ENCODE results near the gene CIDEC.
"Not testable (repeated sequence)": the region's sequence is repeated elsewhere in the genome, so short reads cannot be mapped to it uniquely, and the experiment has no call there.

Gene CIDEC

GRCh38 chr3:9852528-9852927 is 27.5 kb downstream of the CIDEC start:
- H3K27me3 ChIP-seq (ENCODE audit: insufficient read depth, low read length, poor library complexity, severe bottlenecking), result no peaks in the 10 kb centered on the region
- H4K20me1 ChIP-seq (ENCODE audit: insufficient read depth, low read length, poor library complexity, severe bottlenecking), result no peaks in the 10 kb centered on the region
- no peak overlapping the region for H3K4me3 ChIP-seq (ENCODE audit: low read length, poor library complexity, severe bottlenecking)
- no peaks in the 10 kb centered on the region for H3K36me3 ChIP-seq (ENCODE audit: insufficient read depth, low read length)
- no peak overlapping the region for H3K9ac ChIP-seq (ENCODE audit: low read depth, low read length, poor library complexity, severe bottlenecking)
- TF ChIP-seq CTCF (conservative IDR thresholded peaks at IDR 0.05; ENCODE audit: low read length) (peak; percentile 32), EZH2phosphoT487 (IDR thresholded peaks at IDR 0.05; ENCODE audit: borderline replicate concordance) (no peak)
- no peaks in the 10 kb centered on the region for H3K9me3 ChIP-seq (ENCODE audit: insufficient read depth, low read depth, low read length)
- H3F3A ChIP-seq (ENCODE audit: low read depth), result no peaks in the 10 kb centered on the region
- H3K4me2 ChIP-seq (ENCODE audit: low read depth, low read length, poor library complexity, severe bottlenecking), result no peak overlapping the region
- no peaks in the 10 kb centered on the region for H3K79me2 ChIP-seq (ENCODE audit: insufficient read depth, low read length)
- H3K9me2 ChIP-seq (replicated peaks; ENCODE audit: low read depth, low read length), result no peaks in the 10 kb centered on the region
- no peaks in the 10 kb centered on the region for H3K4me1 ChIP-seq (ENCODE audit: insufficient read depth, low read length, poor library complexity, severe bottlenecking)
- H2AFZ ChIP-seq (ENCODE audit: low read length), result no peak overlapping the region

- not testable (repeated sequence) for H3K27me3 ChIP-seq (ENCODE audit: insufficient read depth, low read length, poor library complexity, severe bottlenecking); H2AFZ ChIP-seq (ENCODE audit: low read length); H3K79me2 ChIP-seq (ENCODE audit: insufficient read depth, low read length); H4K20me1 ChIP-seq (ENCODE audit: insufficient read depth, low read length, poor library complexity, severe bottlenecking); H3K9me2 ChIP-seq (replicated peaks; ENCODE audit: low read depth, low read length); H3K9me3 ChIP-seq (ENCODE audit: insufficient read depth, low read depth, low read length); H3K4me2 ChIP-seq (ENCODE audit: low read depth, low read length, poor library complexity, severe bottlenecking); H3K4me3 ChIP-seq (ENCODE audit: low read length, poor library complexity, severe bottlenecking); H3F3A ChIP-seq (ENCODE audit: low read depth); H3K9ac ChIP-seq (ENCODE audit: low read depth, low read length, poor library complexity, severe bottlenecking); H3K4me1 ChIP-seq (ENCODE audit: insufficient read depth, low read length, poor library complexity, severe bottlenecking); H3K36me3 ChIP-seq (ENCODE audit: insufficient read depth, low read length)
Observed at GRCh38 chr3:9851926-9852325, 28.1 kb downstream of the CIDEC start.

- not testable (repeated sequence) for H3K4me2 ChIP-seq (ENCODE audit: low read depth, low read length, poor library complexity, severe bottlenecking); H2AFZ ChIP-seq (ENCODE audit: low read length); H3K79me2 ChIP-seq (ENCODE audit: insufficient read depth, low read length); H3K9me3 ChIP-seq (ENCODE audit: insufficient read depth, low read depth, low read length); H4K20me1 ChIP-seq (ENCODE audit: insufficient read depth, low read length, poor library complexity, severe bottlenecking); H3K4me1 ChIP-seq (ENCODE audit: insufficient read depth, low read length, poor library complexity, severe bottlenecking); H3K9me2 ChIP-seq (replicated peaks; ENCODE audit: low read depth, low read length); H3K4me3 ChIP-seq (ENCODE audit: low read length, poor library complexity, severe bottlenecking); H3K9ac ChIP-seq (ENCODE audit: low read depth, low read length, poor library complexity, severe bottlenecking); H3K27me3 ChIP-seq (ENCODE audit: insufficient read depth, low read length, poor library complexity, severe bottlenecking); H3F3A ChIP-seq (ENCODE audit: low read depth); H3K36me3 ChIP-seq (ENCODE audit: insufficient read depth, low read length)
Observed at GRCh38 chr3:9851383-9851782, 28.7 kb downstream of the CIDEC start.

DNA sequence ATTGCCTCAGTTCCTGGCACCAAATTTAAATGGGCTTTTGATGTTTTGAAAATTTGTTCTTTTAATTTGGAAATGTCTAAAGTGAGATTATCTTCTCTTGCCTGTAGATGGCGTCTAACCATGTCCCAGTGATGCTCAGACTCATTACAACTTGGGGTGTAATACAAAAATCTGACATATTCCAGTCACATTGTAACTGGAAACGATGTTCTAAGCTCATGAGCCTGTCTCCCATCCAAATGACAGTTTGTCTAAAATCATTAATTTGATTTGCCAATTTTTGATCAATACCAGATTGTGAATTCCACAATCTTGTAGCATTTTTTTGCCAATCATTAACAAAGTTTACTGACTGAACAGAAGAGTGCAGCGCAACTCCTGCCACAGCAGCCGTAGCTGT is 31.2 kb downstream of the CIDEC start:
- H3K9me3 ChIP-seq (ENCODE audit: insufficient read depth, low read depth, low read length); H3K9me2 ChIP-seq (replicated peaks; ENCODE audit: low read depth, low read length); H3K27me3 ChIP-seq (ENCODE audit: insufficient read depth, low read length, poor library complexity, severe bottlenecking); H3K79me2 ChIP-seq (ENCODE audit: insufficient read depth, low read length); H2AFZ ChIP-seq (ENCODE audit: low read length); H3K4me2 ChIP-seq (ENCODE audit: low read depth, low read length, poor library complexity, severe bottlenecking); H3K4me1 ChIP-seq (ENCODE audit: insufficient read depth, low read length, poor library complexity, severe bottlenecking); H3K36me3 ChIP-seq (ENCODE audit: insufficient read depth, low read length); H3F3A ChIP-seq (ENCODE audit: low read depth); H3K4me3 ChIP-seq (ENCODE audit: low read length, poor library complexity, severe bottlenecking); H4K20me1 ChIP-seq (ENCODE audit: insufficient read depth, low read length, poor library complexity, severe bottlenecking); H3K9ac ChIP-seq (ENCODE audit: low read depth, low read length, poor library complexity, severe bottlenecking): not testable (repeated sequence)
- peak; percentile 52 for TF ChIP-seq CTCF (conservative IDR thresholded peaks at IDR 0.05; ENCODE audit: low read length)

DNA sequence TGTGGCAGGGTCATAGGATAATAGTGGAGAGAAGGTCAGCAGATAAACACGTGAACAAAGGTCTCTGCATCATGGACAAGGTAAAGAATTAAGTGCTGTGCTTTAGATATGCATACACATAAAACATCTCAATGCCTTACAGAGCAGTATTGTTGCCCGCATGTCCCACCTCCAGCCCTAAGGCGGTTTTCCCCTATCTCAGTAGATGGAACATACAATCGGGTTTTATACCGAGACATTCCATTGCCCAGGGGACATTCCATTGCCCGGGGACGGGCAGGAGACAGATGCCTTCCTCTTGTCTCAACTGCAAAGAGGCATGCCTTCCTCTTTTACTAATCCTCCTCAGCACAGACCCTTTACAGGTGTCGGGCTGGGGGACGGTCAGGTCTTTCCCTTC is 32.2 kb downstream of the CIDEC start:
- not testable (repeated sequence) for H3K9me3 ChIP-seq (ENCODE audit: insufficient read depth, low read depth, low read length); H3K9me2 ChIP-seq (replicated peaks; ENCODE audit: low read depth, low read length); H3K27me3 ChIP-seq (ENCODE audit: insufficient read depth, low read length, poor library complexity, severe bottlenecking); H3F3A ChIP-seq (ENCODE audit: low read depth); H3K9ac ChIP-seq (ENCODE audit: low read depth, low read length, poor library complexity, severe bottlenecking); H3K36me3 ChIP-seq (ENCODE audit: insufficient read depth, low read length); H3K4me3 ChIP-seq (ENCODE audit: low read length, poor library complexity, severe bottlenecking); H3K79me2 ChIP-seq (ENCODE audit: insufficient read depth, low read length); H3K4me2 ChIP-seq (ENCODE audit: low read depth, low read length, poor library complexity, severe bottlenecking); H2AFZ ChIP-seq (ENCODE audit: low read length); H3K4me1 ChIP-seq (ENCODE audit: insufficient read depth, low read length, poor library complexity, severe bottlenecking); H4K20me1 ChIP-seq (ENCODE audit: insufficient read depth, low read length, poor library complexity, severe bottlenecking)

All from Loucy (cell line).